HL-60 (cell line): ENCODE results near the gene UNKL.

Experiments
- DNase-seq, 2 experiments: peaks; one replicate each; pipeline ENCODE4 v3.0.0-alpha.2; 2010 to 2020; ENCODE audit warnings: low read depth in 1 of 2, low spot score in 1 of 2
- H3K27ac ChIP-seq: fragments of 250-450 bp; sonication (Bioruptor Pico); replicated peaks from 2 replicates; pipeline ENCODE4 v1.5.1; 2020; ENCODE audit warnings: mild to moderate bottlenecking, moderate library complexity
- H3K27me3 ChIP-seq: fragments of 250-450 bp; sonication (Bioruptor Pico); 2 replicates; pipeline ENCODE4 v1.5.1; 2021; ENCODE audit warnings: mild to moderate bottlenecking, moderate library complexity; ENCODE audit not compliant: insufficient read depth, poor library complexity, severe bottlenecking
- H3K4me3 ChIP-seq: replicated peaks from 2 replicates; pipeline ENCODE4 v1.5.1; 2011; ENCODE audit warnings: mild to moderate bottlenecking, control low read depth, low read length; ENCODE audit not compliant: insufficient read depth
- GABPA ChIP-seq: IDR thresholded peaks from 2 replicates; pipeline ENCODE4 v1.6.1; 2012; ENCODE audit warnings: low read depth
- POLR2AphosphoS5 ChIP-seq: IDR thresholded peaks from 2 replicates; pipeline ENCODE4 v1.6.1; 2012; ENCODE audit warnings: low read depth
- SPI1 ChIP-seq: IDR thresholded peaks from 2 replicates; pipeline ENCODE4 v1.6.1; 2012; ENCODE audit warnings: low read depth, mild to moderate bottlenecking, borderline replicate concordance
- TF ChIP-seq, protein P1 (sequence below): IDR thresholded peaks from 2 replicates; pipeline ENCODE4 v1.6.1; 2012; ENCODE audit warnings: low read depth; ENCODE audit not compliant: insufficient replicate concordance
- TF ChIP-seq, protein P2 (sequence below): IDR thresholded peaks from one replicate; pipeline ENCODE4 v1.5.1; 2011; ENCODE audit warnings: low read length, control low read depth, inconsistent platforms; ENCODE audit not compliant: insufficient read depth

The UNKL gene

GRCh38 chr16:1316033-1316405 lies 98.5 kb downstream of the UNKL start:
- no peak for DNase-seq
- TF ChIP-seq POLR2AphosphoS5 (no peak), SPI1 (no peak), GABPA (no peak)
- TF ChIP-seq, protein P1, sequence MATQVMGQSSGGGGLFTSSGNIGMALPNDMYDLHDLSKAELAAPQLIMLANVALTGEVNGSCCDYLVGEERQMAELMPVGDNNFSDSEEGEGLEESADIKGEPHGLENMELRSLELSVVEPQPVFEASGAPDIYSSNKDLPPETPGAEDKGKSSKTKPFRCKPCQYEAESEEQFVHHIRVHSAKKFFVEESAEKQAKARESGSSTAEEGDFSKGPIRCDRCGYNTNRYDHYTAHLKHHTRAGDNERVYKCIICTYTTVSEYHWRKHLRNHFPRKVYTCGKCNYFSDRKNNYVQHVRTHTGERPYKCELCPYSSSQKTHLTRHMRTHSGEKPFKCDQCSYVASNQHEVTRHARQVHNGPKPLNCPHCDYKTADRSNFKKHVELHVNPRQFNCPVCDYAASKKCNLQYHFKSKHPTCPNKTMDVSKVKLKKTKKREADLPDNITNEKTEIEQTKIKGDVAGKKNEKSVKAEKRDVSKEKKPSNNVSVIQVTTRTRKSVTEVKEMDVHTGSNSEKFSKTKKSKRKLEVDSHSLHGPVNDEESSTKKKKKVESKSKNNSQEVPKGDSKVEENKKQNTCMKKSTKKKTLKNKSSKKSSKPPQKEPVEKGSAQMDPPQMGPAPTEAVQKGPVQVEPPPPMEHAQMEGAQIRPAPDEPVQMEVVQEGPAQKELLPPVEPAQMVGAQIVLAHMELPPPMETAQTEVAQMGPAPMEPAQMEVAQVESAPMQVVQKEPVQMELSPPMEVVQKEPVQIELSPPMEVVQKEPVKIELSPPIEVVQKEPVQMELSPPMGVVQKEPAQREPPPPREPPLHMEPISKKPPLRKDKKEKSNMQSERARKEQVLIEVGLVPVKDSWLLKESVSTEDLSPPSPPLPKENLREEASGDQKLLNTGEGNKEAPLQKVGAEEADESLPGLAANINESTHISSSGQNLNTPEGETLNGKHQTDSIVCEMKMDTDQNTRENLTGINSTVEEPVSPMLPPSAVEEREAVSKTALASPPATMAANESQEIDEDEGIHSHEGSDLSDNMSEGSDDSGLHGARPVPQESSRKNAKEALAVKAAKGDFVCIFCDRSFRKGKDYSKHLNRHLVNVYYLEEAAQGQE: no peak
- TF ChIP-seq, protein P2, sequence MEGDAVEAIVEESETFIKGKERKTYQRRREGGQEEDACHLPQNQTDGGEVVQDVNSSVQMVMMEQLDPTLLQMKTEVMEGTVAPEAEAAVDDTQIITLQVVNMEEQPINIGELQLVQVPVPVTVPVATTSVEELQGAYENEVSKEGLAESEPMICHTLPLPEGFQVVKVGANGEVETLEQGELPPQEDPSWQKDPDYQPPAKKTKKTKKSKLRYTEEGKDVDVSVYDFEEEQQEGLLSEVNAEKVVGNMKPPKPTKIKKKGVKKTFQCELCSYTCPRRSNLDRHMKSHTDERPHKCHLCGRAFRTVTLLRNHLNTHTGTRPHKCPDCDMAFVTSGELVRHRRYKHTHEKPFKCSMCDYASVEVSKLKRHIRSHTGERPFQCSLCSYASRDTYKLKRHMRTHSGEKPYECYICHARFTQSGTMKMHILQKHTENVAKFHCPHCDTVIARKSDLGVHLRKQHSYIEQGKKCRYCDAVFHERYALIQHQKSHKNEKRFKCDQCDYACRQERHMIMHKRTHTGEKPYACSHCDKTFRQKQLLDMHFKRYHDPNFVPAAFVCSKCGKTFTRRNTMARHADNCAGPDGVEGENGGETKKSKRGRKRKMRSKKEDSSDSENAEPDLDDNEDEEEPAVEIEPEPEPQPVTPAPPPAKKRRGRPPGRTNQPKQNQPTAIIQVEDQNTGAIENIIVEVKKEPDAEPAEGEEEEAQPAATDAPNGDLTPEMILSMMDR: no peak
- Histone ChIP-seq H3K27me3 (no peaks in the 10 kb centered on the region), H3K4me3 (no peak overlapping the region), H3K27ac (no peak overlapping the region)

DNA sequence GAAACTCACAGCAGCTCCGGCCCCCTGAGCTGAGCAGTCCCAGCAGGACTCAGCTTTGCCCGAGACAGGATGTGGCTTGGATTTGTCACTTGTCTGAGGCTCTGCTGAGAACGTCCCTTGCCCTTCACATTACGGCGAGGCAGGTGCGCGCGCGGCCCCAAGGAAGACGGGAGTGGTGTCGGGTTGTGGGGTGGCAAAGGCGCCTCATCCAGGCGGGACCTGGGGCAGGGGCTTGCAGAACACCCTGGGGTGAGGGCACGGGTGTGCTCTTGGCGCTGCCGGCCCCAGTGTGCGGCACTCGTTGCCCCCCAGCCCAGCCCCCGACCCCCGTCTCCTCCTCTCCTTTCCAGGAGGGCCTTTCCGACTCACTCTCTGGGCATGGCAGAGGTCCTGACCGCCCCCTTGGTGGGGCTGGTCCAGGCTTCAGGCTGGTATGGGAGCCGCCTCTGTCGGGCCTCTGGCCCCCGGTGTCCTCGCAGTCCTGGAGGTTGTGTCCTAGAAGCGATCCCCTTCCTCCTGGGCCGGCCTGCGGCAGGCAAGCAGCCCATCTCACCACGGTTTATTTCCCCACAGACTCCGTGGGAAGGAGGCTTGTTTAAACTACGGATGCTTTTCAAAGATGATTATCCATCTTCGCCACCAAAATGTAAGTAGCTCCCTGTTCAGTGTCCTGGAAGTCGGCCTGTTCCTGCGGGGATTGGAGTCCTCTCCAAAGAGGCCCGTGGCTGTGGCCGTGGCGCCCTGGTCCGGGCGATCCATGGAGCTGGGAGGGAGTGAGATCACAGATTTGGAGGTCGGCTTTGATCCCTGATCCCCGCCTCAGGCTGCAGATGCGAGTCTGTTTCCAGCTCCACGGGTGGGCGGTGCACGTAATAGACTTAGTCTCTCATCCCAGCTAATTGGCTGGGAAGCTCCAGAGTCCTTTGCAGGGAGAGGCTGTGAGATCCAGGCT lies 99.1 kb downstream of the UNKL start:
- no peak overlapping the region for H3K4me3 ChIP-seq
- no peak for DNase-seq
- no peak overlapping the region for H3K27ac ChIP-seq
- H3K27me3 ChIP-seq: no peaks in the 10 kb centered on the region
- TF ChIP-seq SPI1 (no peak), GABPA (no peak), POLR2AphosphoS5 (no peak)
- TF ChIP-seq, protein P1: no peak
- TF ChIP-seq, protein P2: no peak

- Histone ChIP-seq H3K27ac (no peak overlapping the region), H3K4me3 (no peak overlapping the region), H3K27me3 (no peaks in the 10 kb centered on the region)
- TF ChIP-seq, protein P1: no peak
- TF ChIP-seq GABPA (no peak), POLR2AphosphoS5 (no peak), SPI1 (no peak)
- TF ChIP-seq, protein P2: no peak
- no peak for DNase-seq
Observed at GRCh38 chr16:1314399-1315068, 100.0 kb downstream of the UNKL start.
